Sigmoid colon (tissue), 7 donors: ENCODE results near the gene DNAH12. TPM values are rescaled to one million over a fixed set of nuclear protein-coding genes. Genes with fewer than 3 reads are reported as not detected.

Source experiments
- DNase-seq: peaks from one replicate; pipeline ENCODE4 v3.0.0-alpha.2; 2019
- H3K27ac ChIP-seq, 4 donors: fragments of 200-600 bp; sonication (generic); one replicate each; pipeline ENCODE4 v1.5.1; 2016 to 2019; ENCODE audit warnings: mild to moderate bottlenecking in 1 of 4
- H3K27me3 ChIP-seq, 3 donors: fragments of 200-600 bp; sonication (generic); one replicate each; pipeline ENCODE4 v1.5.1; 2019; ENCODE audit warnings: mild to moderate bottlenecking in 1 of 3
- H3K36me3 ChIP-seq, 4 donors: fragments of 200-600 bp; sonication (generic); one replicate each; pipeline ENCODE4 v1.5.1; 2016 to 2019
- H3K4me1 ChIP-seq, 4 donors: fragments of 200-600 bp; sonication (generic); one replicate each; pipeline ENCODE4 v1.5.1; 2017 to 2019
- H3K4me3 ChIP-seq, 4 donors: fragments of 200-600 bp; sonication (generic); one replicate each; pipeline ENCODE4 v1.5.1; 2017 to 2019; ENCODE audit warnings: mild to moderate bottlenecking in 2 of 4, moderate library complexity in 1 of 4
- H3K9me3 ChIP-seq, 4 donors: fragments of 200-600 bp in 3 of 4; sonication (generic) in 3 of 4; one replicate each; pipeline versions ENCODE4 v1.5.1 to v1.6.1; 2013 to 2019
- CTCF ChIP-seq, 4 experiments: fragments of 450-650 bp in 3 of 4; fragments of 200-600 bp in 1 of 4; IDR thresholded peaks; one replicate each; pipeline ENCODE4 v1.5.1; 2016 to 2019; ENCODE audit warnings: antibody characterized with exemption in 4 of 4, mild to moderate bottlenecking in 3 of 4, moderate library complexity in 2 of 4
- EP300 ChIP-seq, 4 donors: sonication (generic); formaldehyde crosslinking; IDR thresholded peaks; one replicate each; pipeline ENCODE4 v1.6.1; 2017; ENCODE audit warnings: antibody characterized with exemption in 4 of 4
- POLR2A ChIP-seq, 2 donors: fragments of 450-650 bp; IDR thresholded peaks; one replicate each; pipeline ENCODE4 v1.6.1; 2016; ENCODE audit warnings: antibody characterized with exemption in 2 of 2, mild to moderate bottlenecking in 2 of 2, moderate library complexity in 2 of 2
- POLR2AphosphoS5 ChIP-seq, 4 donors: sonication (generic); formaldehyde crosslinking; IDR thresholded peaks; one replicate each; pipeline ENCODE4 v1.6.1; 2017; ENCODE audit warnings: antibody characterized with exemption in 4 of 4
- WGBS, 2 donors: extraction: QIAGEN DNeasy Blood & Tissue Kit; methylation state at CpG; one replicate each; pipeline ENCODE4 v1.1.7; 2013; 5-methylcytosine and 5-hydroxymethylcytosine counted together
- intact Hi-C: fragments of 100-400 bp; cut with DNase I; formaldehyde crosslinking; loops from one replicate; pipeline ENCODE4 v1.15.1; 2023
- polyA plus RNA-seq, 3 donors: library from polyadenylated mRNA; stranded (reverse); fragments of 200-250 nt; gene quantifications; one replicate each; pipeline ENCODE4 v1.2.3, GENCODE V29; 2013
- total RNA-seq, 4 donors: library from RNA; depleted of rRNA; stranded (reverse); fragments of >200 nt; gene quantifications; one replicate each; pipeline ENCODE4 v1.1.0, GENCODE V29; 2016
- donor health status: healthy with polysubstance abuse.
- donor health status: Bipolar disorder and iron deficiency.
- donor health status: healthy.

The DNAH12 gene, protein sequence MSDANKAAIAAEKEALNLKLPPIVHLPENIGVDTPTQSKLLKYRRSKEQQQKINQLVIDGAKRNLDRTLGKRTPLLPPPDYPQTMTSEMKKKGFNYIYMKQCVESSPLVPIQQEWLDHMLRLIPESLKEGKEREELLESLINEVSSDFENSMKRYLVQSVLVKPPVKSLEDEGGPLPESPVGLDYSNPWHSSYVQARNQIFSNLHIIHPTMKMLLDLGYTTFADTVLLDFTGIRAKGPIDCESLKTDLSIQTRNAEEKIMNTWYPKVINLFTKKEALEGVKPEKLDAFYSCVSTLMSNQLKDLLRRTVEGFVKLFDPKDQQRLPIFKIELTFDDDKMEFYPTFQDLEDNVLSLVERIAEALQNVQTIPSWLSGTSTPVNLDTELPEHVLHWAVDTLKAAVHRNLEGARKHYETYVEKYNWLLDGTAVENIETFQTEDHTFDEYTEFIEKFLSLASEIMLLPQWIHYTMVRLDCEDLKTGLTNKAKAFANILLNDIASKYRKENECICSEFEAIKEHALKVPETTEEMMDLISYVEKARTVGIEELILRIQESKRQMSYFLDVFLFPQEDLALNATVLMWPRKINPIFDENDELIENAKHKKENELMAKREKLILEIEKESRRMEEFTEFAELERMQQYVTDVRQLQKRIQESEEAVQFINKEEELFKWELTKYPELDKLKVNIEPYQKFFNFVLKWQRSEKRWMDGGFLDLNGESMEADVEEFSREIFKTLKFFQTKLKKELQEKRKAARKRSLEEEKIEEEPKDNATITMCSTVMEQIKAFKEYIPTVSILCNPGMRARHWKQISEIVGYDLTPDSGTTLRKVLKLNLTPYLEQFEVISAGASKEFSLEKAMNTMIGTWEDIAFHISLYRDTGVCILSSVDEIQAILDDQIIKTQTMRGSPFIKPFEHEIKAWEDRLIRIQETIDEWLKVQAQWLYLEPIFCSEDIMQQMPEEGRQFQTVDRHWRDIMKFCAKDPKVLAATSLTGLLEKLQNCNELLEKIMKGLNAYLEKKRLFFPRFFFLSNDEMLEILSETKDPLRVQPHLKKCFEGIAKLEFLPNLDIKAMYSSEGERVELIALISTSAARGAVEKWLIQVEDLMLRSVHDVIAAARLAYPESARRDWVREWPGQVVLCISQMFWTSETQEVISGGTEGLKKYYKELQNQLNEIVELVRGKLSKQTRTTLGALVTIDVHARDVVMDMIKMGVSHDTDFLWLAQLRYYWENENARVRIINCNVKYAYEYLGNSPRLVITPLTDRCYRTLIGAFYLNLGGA (N-terminal part only)
- under 1 TPM in 2 of 4 donors, not detected in 2; 0.27 to 0.28 TPM for total RNA-seq
- under 1 TPM in 1 of 3 donors, not detected in 2; 0.16 TPM for polyA plus RNA-seq

DNA sequence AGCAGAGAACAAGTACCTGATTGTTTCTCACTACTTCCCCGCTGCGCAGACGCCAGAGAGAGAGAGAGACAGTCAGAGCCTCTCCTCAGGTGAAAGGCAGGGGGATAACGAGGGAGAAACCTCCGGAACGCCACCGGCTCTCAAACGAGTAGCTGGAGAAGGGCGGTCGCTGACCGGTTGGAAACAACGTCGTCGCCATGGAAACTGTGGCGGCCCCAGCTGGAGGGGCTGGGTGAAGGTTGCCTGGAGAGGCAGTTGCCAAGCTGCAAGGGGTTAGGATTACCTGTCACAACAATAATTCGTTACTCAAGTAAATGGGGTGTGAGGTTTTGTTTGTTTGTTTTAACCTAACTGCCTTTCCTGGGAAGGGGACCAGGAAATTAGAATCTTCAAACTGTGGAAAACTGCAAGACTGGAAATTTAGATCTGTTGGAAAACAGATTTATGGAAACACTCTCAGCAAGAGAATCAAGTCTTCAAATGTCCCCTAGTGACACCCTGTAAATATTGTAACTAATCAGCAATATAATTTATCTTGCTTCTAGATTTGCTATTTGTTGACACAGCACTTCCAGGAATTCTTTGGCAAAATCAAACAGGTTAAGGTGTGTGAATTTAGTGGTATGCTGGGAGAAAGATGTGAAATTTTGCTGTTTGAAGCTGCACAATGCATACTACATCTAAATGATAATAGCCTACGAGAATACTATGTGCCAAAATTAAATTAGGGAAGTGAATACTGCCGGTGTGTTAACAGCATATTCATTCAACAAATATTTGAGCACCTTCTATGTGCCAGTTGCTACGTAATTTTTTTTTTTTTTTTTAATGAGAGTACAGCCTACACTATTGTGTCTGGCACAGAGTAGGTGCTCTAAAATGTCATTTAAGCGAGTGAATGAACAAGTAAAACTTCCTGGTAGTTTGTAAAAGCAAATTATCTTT lies at the start of gene DNAH12:
Gene DNAH12 (minus strand): TSS at position 164 of the 945 bp plus-strand sequence. CDS start 1,474 bp downstream, outside the sequence.
- TF ChIP-seq CTCF (IDR thresholded peaks at IDR 0.05) (no peak), POLR2A (IDR thresholded peaks at IDR 0.05) (no peak), EP300 (IDR thresholded peaks at IDR 0.05) (no peak), POLR2AphosphoS5 (IDR thresholded peaks at IDR 0.05) (no peak)
- Histone ChIP-seq H3K27ac (no peak within 1 kb of the TSS), H3K36me3 (no peaks in the 10 kb centered on the region), H3K27me3 (peaks cover 0 to 15% (median 0%) of the 10 kb centered on the region in 3 donors), H3K4me1 (peaks cover 0 to 9% (median 4%) of the 10 kb centered on the region in 4 donors), H3K4me3 (no peak within 1 kb of the TSS), H3K9me3 (no peaks in the 10 kb centered on the region)
- no peak for DNase-seq
- WGBS, 2 donors, result 3 to 9% methylated on average over 20 of the region's 20 CpGs
- intact Hi-C loops, result no loop called here

DNA sequence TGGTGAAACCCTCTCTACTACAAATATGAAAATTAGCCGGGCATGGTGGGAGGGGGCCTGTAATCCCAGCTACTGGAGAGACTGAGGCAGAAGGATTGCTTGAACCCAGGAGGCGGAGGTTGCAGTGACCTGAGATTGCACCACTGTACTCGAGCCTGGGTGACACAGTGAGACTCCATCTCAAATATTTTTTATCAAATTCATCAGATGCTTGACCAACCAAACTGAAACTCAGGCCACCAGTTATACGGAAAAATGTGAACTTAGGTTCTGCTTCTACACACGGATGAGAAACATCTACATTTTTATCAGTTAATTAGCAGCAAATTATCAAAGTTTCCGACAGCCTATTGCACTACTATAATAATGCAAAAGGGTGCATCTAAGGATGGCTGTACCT lies 48.2 kb upstream of the DNAH12 start:
- Histone ChIP-seq H3K4me1 (peaks cover 0 to 50% (median 44%) of the 10 kb centered on the region in 4 donors), H3K27ac (peak overlapping the region in 1 of 4 donors; percentile 7), H3K9me3 (no peaks in the 10 kb centered on the region), H3K4me3 (no peak overlapping the region), H3K36me3 (no peaks in the 10 kb centered on the region), H3K27me3 (no peaks in the 10 kb centered on the region)
- no peak for DNase-seq
- intact Hi-C loops, result no loop called here
- TF ChIP-seq CTCF (IDR thresholded peaks at IDR 0.05), result no peak
- no peak for TF ChIP-seq POLR2A (IDR thresholded peaks at IDR 0.05)
- TF ChIP-seq EP300 (IDR thresholded peaks at IDR 0.05), result no peak
- no peak for TF ChIP-seq POLR2AphosphoS5 (IDR thresholded peaks at IDR 0.05)
- WGBS, 2 donors, result 69 to 70% methylated on average over 6 of the region's 6 CpGs

- H3K27ac ChIP-seq, result no peak overlapping the region
- no peak for TF ChIP-seq POLR2AphosphoS5 (IDR thresholded peaks at IDR 0.05)
- TF ChIP-seq POLR2A (IDR thresholded peaks at IDR 0.05), result no peak
- no peak for TF ChIP-seq EP300 (IDR thresholded peaks at IDR 0.05)
- TF ChIP-seq CTCF (IDR thresholded peaks at IDR 0.05), result no peak
- peaks cover 0 to 15% (median 0%) of the 10 kb centered on the region in 4 donors for H3K36me3 ChIP-seq
- peaks cover 0 to 55% (median 33%) of the 10 kb centered on the region in 4 donors for H3K4me1 ChIP-seq
- DNase-seq, result no peak
- 68 to 83% methylated on average over 2 of the region's 2 CpGs for WGBS, 2 donors
- no peak overlapping the region for H3K4me3 ChIP-seq
- intact Hi-C loops, result no loop called here
- no peaks in the 10 kb centered on the region for H3K9me3 ChIP-seq
- H3K27me3 ChIP-seq, result no peaks in the 10 kb centered on the region
These were observed 43.8 kb upstream of the DNAH12 start for GRCh38 chr3:57587905-57588304.
